Fibroblast of mammary gland (primary cell): Measurements from ENCODE around the gene PDE8A.
"Not testable (repeated sequence)": the region's sequence is repeated elsewhere in the genome, so short reads cannot be mapped to it uniquely, and the experiment has no call there.

ENCODE experiments used
- DNase-seq: peaks from one replicate; pipeline ENCODE4 v3.0.0-alpha.2; 2010; ENCODE audit warnings: low read depth
- H3K4me3 ChIP-seq: 2 replicates; pipeline ENCODE4 v1.5.1; 2011; ENCODE audit warnings: low read depth, mild to moderate bottlenecking, low read length, moderate library complexity; ENCODE audit not compliant: control insufficient read depth
- TF ChIP-seq, protein P1 (sequence below): conservative IDR thresholded peaks from 2 replicates; pipeline ENCODE4 v1.5.1; 2011; ENCODE audit warnings: low read depth, low read length, inconsistent platforms; ENCODE audit not compliant: control insufficient read depth, insufficient read depth

Gene PDE8A

DNA sequence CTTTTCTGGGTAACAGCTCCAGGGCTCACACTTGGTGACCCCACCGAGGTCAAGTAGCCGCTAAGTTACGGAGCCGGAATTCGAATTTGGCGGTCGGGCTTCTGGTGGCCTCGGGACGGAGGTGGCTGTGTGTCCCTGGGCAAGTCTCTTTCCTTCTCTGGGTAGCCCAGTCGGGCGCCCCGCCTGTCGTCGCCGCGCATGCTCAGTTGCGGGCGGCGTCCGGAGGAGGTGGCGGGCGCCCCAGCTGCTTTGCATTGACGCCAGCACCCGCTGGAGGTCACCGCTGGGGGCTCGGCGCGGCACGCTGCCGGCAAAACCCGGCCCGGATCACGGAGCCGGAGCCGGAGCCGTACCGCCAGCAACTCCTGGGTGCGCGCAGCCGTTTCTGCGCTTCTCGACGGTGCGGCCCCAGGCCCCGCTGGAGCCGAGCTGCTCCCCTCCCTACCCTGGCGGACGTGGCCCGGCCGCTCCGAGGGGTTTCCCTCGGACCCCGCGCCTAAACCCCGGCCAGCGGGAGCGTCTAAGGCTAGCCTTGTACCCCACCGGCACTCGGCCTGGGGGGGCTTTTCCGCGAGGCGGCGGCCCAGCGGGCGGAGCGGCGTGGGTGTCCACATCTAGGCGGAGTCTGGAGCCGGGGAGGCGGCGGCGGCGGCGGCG, 474 bp upstream of the PDE8A start:
- peak; percentile 93 for DNase-seq
- TF ChIP-seq, protein P1, sequence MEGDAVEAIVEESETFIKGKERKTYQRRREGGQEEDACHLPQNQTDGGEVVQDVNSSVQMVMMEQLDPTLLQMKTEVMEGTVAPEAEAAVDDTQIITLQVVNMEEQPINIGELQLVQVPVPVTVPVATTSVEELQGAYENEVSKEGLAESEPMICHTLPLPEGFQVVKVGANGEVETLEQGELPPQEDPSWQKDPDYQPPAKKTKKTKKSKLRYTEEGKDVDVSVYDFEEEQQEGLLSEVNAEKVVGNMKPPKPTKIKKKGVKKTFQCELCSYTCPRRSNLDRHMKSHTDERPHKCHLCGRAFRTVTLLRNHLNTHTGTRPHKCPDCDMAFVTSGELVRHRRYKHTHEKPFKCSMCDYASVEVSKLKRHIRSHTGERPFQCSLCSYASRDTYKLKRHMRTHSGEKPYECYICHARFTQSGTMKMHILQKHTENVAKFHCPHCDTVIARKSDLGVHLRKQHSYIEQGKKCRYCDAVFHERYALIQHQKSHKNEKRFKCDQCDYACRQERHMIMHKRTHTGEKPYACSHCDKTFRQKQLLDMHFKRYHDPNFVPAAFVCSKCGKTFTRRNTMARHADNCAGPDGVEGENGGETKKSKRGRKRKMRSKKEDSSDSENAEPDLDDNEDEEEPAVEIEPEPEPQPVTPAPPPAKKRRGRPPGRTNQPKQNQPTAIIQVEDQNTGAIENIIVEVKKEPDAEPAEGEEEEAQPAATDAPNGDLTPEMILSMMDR, result no peak
- H3K4me3 ChIP-seq, result peak overlapping the region; percentile 80

DNA sequence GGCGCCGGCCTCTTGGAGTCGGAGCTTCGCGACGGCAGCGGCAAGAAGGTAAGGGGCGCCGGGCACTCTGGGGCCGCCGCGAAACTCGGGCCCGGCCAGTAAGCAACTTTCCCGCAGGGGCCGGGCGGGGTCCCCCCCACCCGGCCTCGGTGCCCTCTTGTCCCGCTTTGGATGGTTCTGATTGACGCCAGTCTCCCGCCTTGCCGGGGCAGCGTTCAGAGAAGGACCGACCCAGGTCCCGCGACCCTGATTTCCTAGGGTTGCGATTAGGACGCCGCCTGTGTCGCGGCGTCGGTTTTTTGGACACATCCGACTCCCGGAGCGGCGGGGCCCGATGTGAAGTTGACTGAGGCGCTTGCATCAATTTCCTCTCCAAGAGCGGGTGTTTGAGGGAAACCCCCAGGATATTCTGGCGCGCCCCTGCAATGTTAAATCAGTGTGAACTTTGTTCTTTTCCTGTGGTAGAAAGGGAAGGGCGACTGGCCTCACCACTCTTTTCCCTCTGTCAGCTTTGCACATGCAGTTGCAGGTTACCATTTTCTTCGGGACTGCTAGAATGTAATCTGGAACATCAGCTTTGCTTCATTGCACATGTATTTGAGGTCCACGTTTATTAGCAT, 755 bp downstream of the PDE8A start:
- peak overlapping the region; percentile 62 for H3K4me3 ChIP-seq
- peak; percentile 28 for DNase-seq
- TF ChIP-seq, protein P1, result no peak

DNA sequence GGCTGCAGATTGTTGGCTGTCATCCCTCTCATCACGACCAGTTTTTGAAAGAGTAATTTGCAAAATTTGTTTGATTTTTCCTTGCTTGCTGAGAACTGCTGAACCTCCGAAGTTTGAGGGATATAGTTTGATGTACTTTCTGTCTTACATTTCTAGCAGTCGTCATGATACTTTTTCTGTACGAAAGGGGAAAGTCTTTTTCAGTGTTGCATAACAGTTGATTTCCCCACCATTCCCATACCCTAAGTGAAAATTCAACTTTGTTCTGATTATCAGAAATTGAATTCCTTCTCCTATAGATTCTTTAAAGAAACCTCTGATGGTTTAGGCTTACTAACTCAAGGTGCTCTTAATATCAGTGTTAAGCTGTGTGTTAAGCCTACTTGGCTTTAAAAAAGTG, 1.6 kb downstream of the PDE8A start:
- TF ChIP-seq, protein P1, result no peak
- DNase-seq, result no peak
- H3K4me3 ChIP-seq, result peak overlapping the region; percentile 62

DNA sequence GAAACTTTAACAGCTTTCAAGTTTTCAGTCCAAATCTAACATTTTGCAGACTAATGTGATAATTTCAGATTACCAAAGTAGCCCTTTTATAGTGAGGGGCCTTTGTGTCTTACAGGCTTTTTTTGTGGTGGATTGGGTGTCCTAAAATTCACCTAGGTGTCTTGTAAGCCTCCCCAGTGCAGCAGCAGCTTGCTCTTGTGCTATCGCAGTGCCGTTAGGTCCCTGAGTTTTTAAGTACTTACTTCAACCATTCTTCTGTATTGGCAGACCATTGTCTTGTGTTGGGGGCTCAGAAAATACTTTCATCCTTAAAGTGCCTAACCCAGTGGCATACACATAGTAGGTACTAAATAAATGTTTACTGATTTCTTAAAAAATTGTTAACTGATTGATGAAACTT, 2.1 kb downstream of the PDE8A start:
- TF ChIP-seq, protein P1, result no peak
- DNase-seq, result no peak
- H3K4me3 ChIP-seq, result no peak overlapping the region

DNA sequence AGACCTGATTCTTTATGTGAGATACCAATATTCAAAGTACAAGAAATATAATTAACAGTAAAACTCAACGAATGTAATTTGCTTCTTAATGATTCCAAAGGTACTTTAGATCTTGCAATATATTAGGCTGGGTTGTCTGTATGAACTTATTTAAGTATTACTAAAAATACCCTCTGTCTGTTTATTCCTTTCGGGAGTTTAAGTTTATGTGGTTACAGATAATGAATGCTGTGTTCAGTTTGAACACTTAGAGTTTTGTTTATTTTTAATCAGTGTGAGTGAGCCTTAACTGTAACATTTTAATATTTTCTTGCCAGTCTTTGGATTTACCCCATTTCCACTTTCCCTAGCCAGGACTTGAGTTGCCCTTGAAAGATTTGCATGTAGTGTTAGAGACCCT, 3.5 kb downstream of the PDE8A start:
- no peak for DNase-seq
- no peak overlapping the region for H3K4me3 ChIP-seq
- TF ChIP-seq, protein P1, result no peak

DNA sequence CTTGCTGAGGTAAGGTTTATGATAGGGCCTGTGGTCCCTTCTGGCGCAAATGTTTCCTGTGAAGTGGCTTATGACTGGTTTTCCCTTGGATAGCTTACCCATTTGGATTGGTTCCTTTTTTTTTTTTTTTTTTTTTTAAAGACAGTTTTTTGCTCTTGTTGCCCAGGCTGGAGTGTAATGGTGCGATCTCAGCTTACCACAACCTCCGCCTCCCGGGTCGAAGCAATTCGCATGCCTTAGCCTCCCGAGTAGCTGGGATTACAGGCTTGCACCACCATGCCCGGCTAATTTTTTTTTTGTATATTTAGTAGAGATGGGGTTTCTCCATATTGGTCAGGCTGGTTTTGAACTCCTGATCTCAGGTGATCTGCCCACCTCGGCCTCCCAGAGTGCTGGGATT, 5.7 kb downstream of the PDE8A start:
- not testable (repeated sequence) for H3K4me3 ChIP-seq, DNase-seq

DNA sequence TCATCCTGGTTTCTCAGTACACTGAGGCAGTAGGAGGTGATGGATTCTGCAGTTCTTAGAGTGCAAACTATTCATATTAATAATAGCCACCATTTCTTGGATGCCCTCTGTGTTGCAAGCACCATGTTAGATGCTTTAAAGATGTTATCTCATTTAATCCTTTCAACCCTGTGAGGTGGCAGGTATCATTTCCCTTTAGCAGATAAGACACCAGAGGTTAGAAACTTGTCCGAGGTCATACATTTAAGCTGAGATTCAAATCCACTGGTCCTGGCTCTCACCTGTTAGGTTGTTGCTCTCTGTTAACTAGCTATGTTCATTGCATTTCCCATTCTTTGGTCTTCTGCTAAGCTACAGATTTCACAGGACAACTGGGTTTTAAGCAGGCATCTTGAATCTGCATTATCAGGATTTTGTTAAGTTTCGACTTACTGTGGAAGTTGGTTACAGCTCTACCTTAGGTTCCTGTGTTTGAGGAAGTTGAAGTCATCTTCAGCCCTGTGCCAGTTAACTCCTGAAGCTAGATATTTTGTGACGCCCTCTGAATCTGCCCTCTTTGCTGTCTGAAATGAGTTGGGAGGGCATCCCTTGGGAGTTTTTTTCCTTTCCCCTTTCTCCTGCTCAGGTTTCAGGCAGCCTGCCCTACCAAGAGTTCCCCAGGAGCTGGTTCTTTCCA, 6.4 kb downstream of the PDE8A start:
- DNase-seq, result no peak

More for the DNA sequence above, 6.4 kb downstream of the PDE8A start:
- TF ChIP-seq, protein P1, result no peak
- no peak overlapping the region for H3K4me3 ChIP-seq
